MM.1S (cell line): ENCODE data around the gene CD46.
"Not testable (repeated sequence)": the region's sequence is repeated elsewhere in the genome, so short reads cannot be mapped to it uniquely, and the experiment has no call there.

Source experiments
- DNase-seq: peaks from one replicate; pipeline ENCODE4 v3.0.0-alpha.2; 2015
- H2AFZ ChIP-seq: fragments of 300-600 bp; sonication (generic); 2 replicates; pipeline ENCODE4 v1.6.0; 2016; ENCODE audit warnings: antibody characterized with exemption, low read length
- H3F3A ChIP-seq: fragments of 300-600 bp; sonication (generic); 2 replicates; pipeline ENCODE4 v1.6.1; 2016; ENCODE audit warnings: mild to moderate bottlenecking, antibody characterized with exemption, low read length, moderate library complexity, mixed read lengths; ENCODE audit not compliant: insufficient read depth
- H3K27ac ChIP-seq: fragments of 300-600 bp; sonication (generic); 2 replicates; pipeline ENCODE4 v1.5.1; 2016; ENCODE audit warnings: mild to moderate bottlenecking, low read length
- H3K27me3 ChIP-seq: fragments of 300-600 bp; sonication (generic); replicated peaks from 2 replicates; pipeline ENCODE4 v1.6.0; 2016; ENCODE audit warnings: low read length; ENCODE audit not compliant: insufficient read depth
- H3K36me3 ChIP-seq: fragments of 300-600 bp; sonication (generic); replicated peaks from 2 replicates; pipeline ENCODE4 v1.6.1; 2016; ENCODE audit warnings: mild to moderate bottlenecking, low read length, mixed read lengths; ENCODE audit not compliant: insufficient read depth
- H3K4me1 ChIP-seq: fragments of 300-600 bp; sonication (generic); 2 replicates; pipeline ENCODE4 v1.6.1; 2016; ENCODE audit warnings: low read length, mixed read lengths
- H3K4me2 ChIP-seq: fragments of 300-600 bp; sonication (generic); 2 replicates; pipeline ENCODE4 v1.6.0; 2016; ENCODE audit warnings: low read depth, low read length
- H3K4me3 ChIP-seq: fragments of 300-600 bp; sonication (generic); 2 replicates; pipeline ENCODE4 v1.5.1; 2016; ENCODE audit warnings: low read length, mixed read lengths
- H3K79me2 ChIP-seq: fragments of 300-600 bp; sonication (generic); 2 replicates; pipeline ENCODE4 v1.6.1; 2016; ENCODE audit warnings: mixed run types, low read length, mixed read lengths
- H3K9ac ChIP-seq: fragments of 300-600 bp; sonication (generic); 2 replicates; pipeline ENCODE4 v1.6.1; 2016; ENCODE audit warnings: low read length, mixed read lengths
- H3K9me2 ChIP-seq: fragments of 300-600 bp; sonication (generic); replicated peaks from 2 replicates; pipeline ENCODE4 v1.6.1; 2016; ENCODE audit warnings: mild to moderate bottlenecking, low read length, mixed read lengths; ENCODE audit not compliant: insufficient read depth
- H3K9me3 ChIP-seq: fragments of 300-600 bp; sonication (generic); replicated peaks from 2 replicates; pipeline ENCODE4 v1.6.1; 2016; ENCODE audit warnings: mild to moderate bottlenecking, low read length, mixed read lengths; ENCODE audit not compliant: insufficient read depth
- H4K20me1 ChIP-seq: fragments of 300-600 bp; sonication (generic); 2 replicates; pipeline ENCODE4 v1.6.1; 2016; ENCODE audit warnings: mild to moderate bottlenecking, low read length, moderate library complexity, mixed read lengths; ENCODE audit not compliant: insufficient read depth
- CTCF ChIP-seq: fragments of 300-600 bp; sonication (generic); IDR thresholded peaks from 2 replicates; pipeline ENCODE4 v1.5.1; 2016; ENCODE audit warnings: antibody characterized with exemption, low read length, mixed read lengths
- EZH2 ChIP-seq: fragments of 300-600 bp; sonication (generic); optimal IDR thresholded peaks from 2 replicates; pipeline ENCODE3; 2017; ENCODE audit warnings: low read depth, mild to moderate bottlenecking, antibody characterized with exemption, low read length, mixed read lengths
- EZH2phosphoT487 ChIP-seq: fragments of 300-600 bp; sonication (generic); IDR thresholded peaks from 2 replicates; pipeline ENCODE4 v1.6.1; 2018; ENCODE audit warnings: antibody characterized with exemption, low read length

Gene CD46

DNA sequence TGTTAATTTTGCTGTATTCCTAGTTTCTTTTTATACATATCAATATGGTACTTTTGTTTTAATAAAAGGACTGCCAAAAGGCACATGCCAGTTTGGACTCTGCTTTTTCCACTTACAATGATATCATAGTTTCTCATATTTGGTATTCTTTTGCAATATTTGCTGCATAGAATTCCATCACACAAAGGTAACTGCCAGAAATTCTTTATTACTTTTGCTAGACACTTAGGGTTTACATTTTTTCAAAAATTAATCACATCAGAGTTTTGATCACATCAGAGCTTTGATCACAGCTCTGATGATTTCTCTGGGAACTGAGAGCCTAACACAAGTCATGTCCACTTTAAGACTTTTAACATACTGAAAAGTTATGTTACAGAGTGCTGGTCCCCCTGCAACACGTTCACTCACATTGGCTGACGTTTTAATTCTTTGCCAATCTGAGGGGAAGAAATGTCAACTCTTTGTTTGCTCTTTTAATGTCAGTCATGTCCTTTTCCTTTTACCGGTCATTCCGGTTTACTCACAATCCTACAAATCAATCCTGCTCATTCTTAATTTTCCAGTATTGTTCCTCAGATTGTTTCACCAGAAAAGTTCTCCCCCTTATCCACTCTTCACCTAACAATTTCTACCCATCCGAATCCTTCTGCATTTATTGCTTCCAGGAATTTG, 1.1 kb upstream of the CD46 start:
- no peak for DNase-seq
- Histone ChIP-seq H2AFZ (peak overlapping the region; percentile 57; the same call in 1 of the 2 replicates), H3K27ac (peak overlapping the region; percentile 90; the same call in 1 of the 2 replicates), H4K20me1 (peaks cover 20% of the 10 kb centered on the region), H3K9ac (peak overlapping the region; percentile 83; the same call in 1 of the 2 replicates), H3K9me3 (no peaks in the 10 kb centered on the region), H3K79me2 (peaks cover 45% of the 10 kb centered on the region), H3K4me2 (peak overlapping the region; percentile 82), H3K4me3 (peak overlapping the region; percentile 85), H3K36me3 (no peaks in the 10 kb centered on the region), H3F3A (peaks cover 40% of the 10 kb centered on the region), H3K4me1 (peaks cover 61% of the 10 kb centered on the region), H3K27me3 (no peaks in the 10 kb centered on the region), H3K9me2 (no peaks in the 10 kb centered on the region)
- TF ChIP-seq EZH2 (no peak), CTCF (no peak)

DNA sequence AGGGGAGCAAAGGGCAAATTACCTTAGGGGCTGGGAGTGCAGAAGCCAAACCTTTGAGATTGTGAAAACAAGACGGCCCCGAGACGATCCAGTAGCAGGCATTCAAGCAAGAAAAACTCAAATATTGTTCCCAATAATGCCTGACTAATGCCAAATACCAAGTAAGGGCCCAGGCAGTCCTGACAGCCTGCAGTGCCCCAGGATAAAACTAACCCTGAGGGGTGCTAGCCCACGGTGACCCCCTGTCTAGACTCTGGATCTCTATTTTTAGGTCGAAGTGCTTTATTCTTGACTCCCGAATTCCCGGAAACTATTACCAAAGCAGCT, 428 bp upstream of the CD46 start:
- Histone ChIP-seq H3K4me1 (peaks cover 55% of the 10 kb centered on the region), H3K27ac (peak overlapping the region; percentile 90; the same call in 1 of the 2 replicates), H3K9ac (peak overlapping the region; percentile 83), H4K20me1 (peaks cover 25% of the 10 kb centered on the region), H3K4me3 (peak overlapping the region; percentile 85), H3K79me2 (peaks cover 52% of the 10 kb centered on the region), H2AFZ (peak overlapping the region; percentile 57), H3K4me2 (peak overlapping the region; percentile 82), H3F3A (peaks cover 40% of the 10 kb centered on the region)
- not testable (repeated sequence) for H3K9me2 ChIP-seq, DNase-seq, H3K27me3 ChIP-seq, H3K9me3 ChIP-seq, H3K36me3 ChIP-seq

GRCh38 chr1:207752456-207752998, 673 bp downstream of the CD46 start:
- Histone ChIP-seq H3K4me1 (peaks cover 46% of the 10 kb centered on the region), H3K9ac (peak overlapping the region; percentile 83), H3F3A (peaks cover 40% of the 10 kb centered on the region), H3K27ac (peak overlapping the region; percentile 90), H3K9me2 (no peaks in the 10 kb centered on the region), H3K9me3 (no peaks in the 10 kb centered on the region), H4K20me1 (peaks cover 25% of the 10 kb centered on the region), H3K27me3 (no peaks in the 10 kb centered on the region), H3K36me3 (peaks cover 5% of the 10 kb centered on the region), H3K79me2 (peaks cover 63% of the 10 kb centered on the region), H3K4me2 (peak overlapping the region; percentile 82), H2AFZ (peak overlapping the region; percentile 74), H3K4me3 (peak overlapping the region; percentile 85)
- TF ChIP-seq CTCF, result no peak
- no peak for TF ChIP-seq EZH2phosphoT487
- DNase-seq, result peak; percentile 72

DNA sequence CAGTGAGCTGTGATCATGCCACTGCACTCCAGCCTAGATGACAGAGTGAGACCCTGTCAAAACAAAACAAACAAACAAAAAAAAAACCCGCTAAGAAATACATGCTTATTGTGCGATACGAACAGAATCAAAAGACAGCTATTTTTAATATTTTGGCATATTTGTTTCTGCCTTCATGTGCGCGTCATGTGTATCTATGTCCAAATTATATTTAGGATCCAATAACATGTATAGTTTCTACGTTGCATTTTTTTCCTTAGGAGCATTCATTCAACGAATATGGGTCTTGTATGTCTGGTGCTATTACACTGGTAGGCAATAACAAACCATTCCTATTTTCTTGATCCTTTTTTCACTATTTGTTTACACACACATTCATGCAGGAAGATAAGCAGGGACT, 1.8 kb downstream of the CD46 start:
- Histone ChIP-seq H3K4me3 (peak overlapping the region; percentile 85), H2AFZ (no peak overlapping the region), H3K27ac (no peak overlapping the region), H3K9me2 (no peaks in the 10 kb centered on the region), H3K9me3 (no peaks in the 10 kb centered on the region), H3K79me2 (peaks cover 74% of the 10 kb centered on the region), H3K9ac (peak overlapping the region; percentile 83; the same call in 1 of the 2 replicates), H3K27me3 (no peaks in the 10 kb centered on the region), H3K4me2 (peak overlapping the region; percentile 82), H3K4me1 (peaks cover 35% of the 10 kb centered on the region), H4K20me1 (peaks cover 25% of the 10 kb centered on the region), H3K36me3 (peaks cover 14% of the 10 kb centered on the region), H3F3A (peaks cover 32% of the 10 kb centered on the region)
- DNase-seq, result no peak
- no peak for TF ChIP-seq EZH2
- TF ChIP-seq CTCF, result no peak
- TF ChIP-seq EZH2phosphoT487, result no peak
